GM23338 (cell line): ENCODE results near the gene PCDHGA7.

Experiments
- CREB1 ChIP-seq: fragments of 250-450 bp; sonication (Bioruptor Pico); IDR thresholded peaks from 2 replicates; pipeline ENCODE4 v1.5.0; 2020; ENCODE audit warnings: low read depth, mild to moderate bottlenecking, moderate library complexity
- ETS1 ChIP-seq: IDR thresholded peaks from 2 replicates; pipeline ENCODE4 v1.6.1; 2016; ENCODE audit warnings: antibody characterized with exemption
- EZH2 ChIP-seq: fragments of 200-600 bp; sonication (generic); IDR thresholded peaks from one replicate; pipeline ENCODE4 v1.8.0; 2017; ENCODE audit warnings: antibody characterized with exemption, mild to moderate bottlenecking, low read depth; ENCODE audit not compliant: unreplicated experiment
- EZH2phosphoT487 ChIP-seq: fragments of 200-600 bp; sonication (generic); IDR thresholded peaks from one replicate; pipeline ENCODE4 v1.8.1; 2018; ENCODE audit warnings: antibody characterized with exemption; ENCODE audit not compliant: unreplicated experiment
- JUNB ChIP-seq: IDR thresholded peaks from one replicate; pipeline ENCODE4 v1.6.1; 2016; ENCODE audit warnings: antibody characterized with exemption; ENCODE audit not compliant: unreplicated experiment
- POLR2AphosphoS5 ChIP-seq: IDR thresholded peaks from 2 replicates; pipeline ENCODE4 v1.6.1; 2016; ENCODE audit warnings: antibody characterized with exemption, low read depth
- REST ChIP-seq: IDR thresholded peaks from one replicate; pipeline ENCODE4 v1.6.1; 2018; ENCODE audit warnings: antibody characterized with exemption; ENCODE audit not compliant: unreplicated experiment
- STAT1 ChIP-seq: IDR thresholded peaks from one replicate; pipeline ENCODE4 v1.6.1; 2016; ENCODE audit warnings: antibody characterized with exemption; ENCODE audit not compliant: unreplicated experiment
- TF ChIP-seq, protein P1 (sequence below), 2 experiments: fragments of 200-600 bp in 1 of 2; sonication (generic) in 1 of 2; conservative IDR thresholded peaks; 2 replicates each; pipeline versions ENCODE4 v1.5.1 to v1.6.1; 2016 to 2017; ENCODE audit warnings: antibody characterized with exemption in 2 of 2, low read depth in 2 of 2, mild to moderate bottlenecking in 2 of 2, moderate library complexity in 1 of 2

- TF ChIP-seq, protein P1, sequence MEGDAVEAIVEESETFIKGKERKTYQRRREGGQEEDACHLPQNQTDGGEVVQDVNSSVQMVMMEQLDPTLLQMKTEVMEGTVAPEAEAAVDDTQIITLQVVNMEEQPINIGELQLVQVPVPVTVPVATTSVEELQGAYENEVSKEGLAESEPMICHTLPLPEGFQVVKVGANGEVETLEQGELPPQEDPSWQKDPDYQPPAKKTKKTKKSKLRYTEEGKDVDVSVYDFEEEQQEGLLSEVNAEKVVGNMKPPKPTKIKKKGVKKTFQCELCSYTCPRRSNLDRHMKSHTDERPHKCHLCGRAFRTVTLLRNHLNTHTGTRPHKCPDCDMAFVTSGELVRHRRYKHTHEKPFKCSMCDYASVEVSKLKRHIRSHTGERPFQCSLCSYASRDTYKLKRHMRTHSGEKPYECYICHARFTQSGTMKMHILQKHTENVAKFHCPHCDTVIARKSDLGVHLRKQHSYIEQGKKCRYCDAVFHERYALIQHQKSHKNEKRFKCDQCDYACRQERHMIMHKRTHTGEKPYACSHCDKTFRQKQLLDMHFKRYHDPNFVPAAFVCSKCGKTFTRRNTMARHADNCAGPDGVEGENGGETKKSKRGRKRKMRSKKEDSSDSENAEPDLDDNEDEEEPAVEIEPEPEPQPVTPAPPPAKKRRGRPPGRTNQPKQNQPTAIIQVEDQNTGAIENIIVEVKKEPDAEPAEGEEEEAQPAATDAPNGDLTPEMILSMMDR (conservative IDR thresholded peaks at IDR 0.05; ENCODE audit: low read depth in 2 of 2) = no peak
- TF ChIP-seq JUNB (no peak), EZH2 (no peak), ETS1 (no peak), REST (no peak), POLR2AphosphoS5 (no peak), EZH2phosphoT487 (no peak), STAT1 (no peak), CREB1 (CRISPR knock-in tag) (no peak)
These were observed 21.9 kb upstream of the PCDHGA7 start for GRCh38 chr5:141360685-141361084.
